IPS-15b (cell line): ENCODE measurements around the gene SAMD11.

Experiments used
- H3K27me3 ChIP-seq: one replicate; pipeline ENCODE4 v1.6.1; 2013; ENCODE audit warnings: low read length; ENCODE audit not compliant: control insufficient read depth, insufficient read depth
- H3K36me3 ChIP-seq: one replicate; pipeline ENCODE4 v1.6.1; 2013; ENCODE audit warnings: low read length; ENCODE audit not compliant: control insufficient read depth, insufficient read depth
- H3K4me1 ChIP-seq: one replicate; pipeline ENCODE4 v1.6.1; 2013; ENCODE audit warnings: mild to moderate bottlenecking, low read length; ENCODE audit not compliant: control insufficient read depth, insufficient read depth
- H3K4me3 ChIP-seq: one replicate; pipeline ENCODE4 v1.5.1; 2013; ENCODE audit warnings: low read depth, low read length
- H3K9ac ChIP-seq: one replicate; pipeline ENCODE4 v1.6.1; 2013; ENCODE audit warnings: low read depth, mild to moderate bottlenecking, low read length
- H3K9me3 ChIP-seq: one replicate; pipeline ENCODE4 v1.6.1; 2013; ENCODE audit warnings: mild to moderate bottlenecking, low read length; ENCODE audit not compliant: control insufficient read depth, insufficient read depth

The SAMD11 gene

GRCh38 chr1:931380-932172, 7.9 kb downstream of the SAMD11 start:
- peaks cover 3% of the 10 kb centered on the region for H3K36me3 ChIP-seq
- no peaks in the 10 kb centered on the region for H3K4me1 ChIP-seq
- H3K9ac ChIP-seq: no peak overlapping the region
- no peak overlapping the region for H3K4me3 ChIP-seq
- peaks cover 83% of the 10 kb centered on the region for H3K27me3 ChIP-seq
- H3K9me3 ChIP-seq: no peaks in the 10 kb centered on the region

GRCh38 chr1:932173-932510, 8.4 kb downstream of the SAMD11 start:
- Histone ChIP-seq H3K4me1 (no peaks in the 10 kb centered on the region), H3K9me3 (no peaks in the 10 kb centered on the region), H3K9ac (no peak overlapping the region), H3K36me3 (peaks cover 3% of the 10 kb centered on the region), H3K4me3 (no peak overlapping the region), H3K27me3 (peaks cover 83% of the 10 kb centered on the region)

- no peaks in the 10 kb centered on the region for H3K4me1 ChIP-seq
- H3K9ac ChIP-seq: no peak overlapping the region
- H3K36me3 ChIP-seq: peaks cover 3% of the 10 kb centered on the region
- H3K9me3 ChIP-seq: no peaks in the 10 kb centered on the region
- no peak overlapping the region for H3K4me3 ChIP-seq
- peaks cover 78% of the 10 kb centered on the region for H3K27me3 ChIP-seq
These were observed 9.3 kb downstream of the SAMD11 start for GRCh38 chr1:932776-933602.

DNA sequence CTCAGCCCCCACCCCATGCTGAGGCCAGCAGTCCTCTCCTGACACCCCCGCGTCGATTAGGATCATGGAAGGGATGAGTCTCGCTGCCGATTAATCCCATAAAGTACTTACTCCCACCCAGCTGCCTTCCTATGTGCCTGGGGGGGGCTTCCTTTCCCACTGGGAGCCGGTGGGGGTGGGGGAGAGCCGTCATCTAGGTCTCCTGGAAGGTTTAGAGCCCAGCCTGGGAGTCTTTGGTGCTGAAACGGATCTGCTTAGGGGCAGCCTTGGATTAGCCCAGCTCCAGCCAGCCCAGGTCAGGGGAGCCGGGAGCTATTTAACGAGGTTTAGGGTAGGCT, 9.8 kb downstream of the SAMD11 start:
- H3K4me3 ChIP-seq: no peak overlapping the region
- H3K27me3 ChIP-seq: peaks cover 78% of the 10 kb centered on the region
- H3K9ac ChIP-seq: no peak overlapping the region
- peaks cover 3% of the 10 kb centered on the region for H3K36me3 ChIP-seq
- no peaks in the 10 kb centered on the region for H3K9me3 ChIP-seq
- H3K4me1 ChIP-seq: no peaks in the 10 kb centered on the region

- H3K4me3 ChIP-seq: no peak overlapping the region
- peaks cover 78% of the 10 kb centered on the region for H3K27me3 ChIP-seq
- no peaks in the 10 kb centered on the region for H3K4me1 ChIP-seq
- no peak overlapping the region for H3K9ac ChIP-seq
- peaks cover 3% of the 10 kb centered on the region for H3K36me3 ChIP-seq
- H3K9me3 ChIP-seq: no peaks in the 10 kb centered on the region
These were observed 11.4 kb downstream of the SAMD11 start for GRCh38 chr1:934991-935750.

DNA sequence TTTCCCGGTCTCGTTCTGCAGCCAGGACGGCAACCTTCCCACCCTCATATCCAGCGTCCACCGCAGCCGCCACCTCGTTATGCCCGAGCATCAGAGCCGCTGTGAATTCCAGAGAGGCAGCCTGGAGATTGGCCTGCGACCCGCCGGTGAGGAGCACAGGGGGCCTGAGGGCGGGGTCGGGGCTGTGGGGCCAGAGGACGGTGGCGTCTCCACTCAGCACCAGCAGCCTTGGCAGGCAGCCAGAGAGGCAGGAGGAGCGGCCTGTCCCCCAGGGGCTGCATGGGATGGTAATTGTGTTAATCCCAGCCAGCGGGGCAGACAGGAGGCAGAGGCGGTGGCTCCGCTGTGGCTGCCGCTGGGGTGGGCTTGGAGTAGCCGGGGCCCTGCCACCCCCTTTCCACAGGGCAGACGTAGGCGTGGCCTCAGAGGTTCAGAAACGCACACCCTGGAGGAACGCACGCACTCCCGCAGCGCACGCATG, 12.1 kb downstream of the SAMD11 start:
- H3K9ac ChIP-seq: no peak overlapping the region
- H3K27me3 ChIP-seq: peaks cover 77% of the 10 kb centered on the region
- H3K36me3 ChIP-seq: no peaks in the 10 kb centered on the region
- H3K4me3 ChIP-seq: peak overlapping the region; percentile 30
- H3K4me1 ChIP-seq: peaks cover 2% of the 10 kb centered on the region
- no peaks in the 10 kb centered on the region for H3K9me3 ChIP-seq

DNA sequence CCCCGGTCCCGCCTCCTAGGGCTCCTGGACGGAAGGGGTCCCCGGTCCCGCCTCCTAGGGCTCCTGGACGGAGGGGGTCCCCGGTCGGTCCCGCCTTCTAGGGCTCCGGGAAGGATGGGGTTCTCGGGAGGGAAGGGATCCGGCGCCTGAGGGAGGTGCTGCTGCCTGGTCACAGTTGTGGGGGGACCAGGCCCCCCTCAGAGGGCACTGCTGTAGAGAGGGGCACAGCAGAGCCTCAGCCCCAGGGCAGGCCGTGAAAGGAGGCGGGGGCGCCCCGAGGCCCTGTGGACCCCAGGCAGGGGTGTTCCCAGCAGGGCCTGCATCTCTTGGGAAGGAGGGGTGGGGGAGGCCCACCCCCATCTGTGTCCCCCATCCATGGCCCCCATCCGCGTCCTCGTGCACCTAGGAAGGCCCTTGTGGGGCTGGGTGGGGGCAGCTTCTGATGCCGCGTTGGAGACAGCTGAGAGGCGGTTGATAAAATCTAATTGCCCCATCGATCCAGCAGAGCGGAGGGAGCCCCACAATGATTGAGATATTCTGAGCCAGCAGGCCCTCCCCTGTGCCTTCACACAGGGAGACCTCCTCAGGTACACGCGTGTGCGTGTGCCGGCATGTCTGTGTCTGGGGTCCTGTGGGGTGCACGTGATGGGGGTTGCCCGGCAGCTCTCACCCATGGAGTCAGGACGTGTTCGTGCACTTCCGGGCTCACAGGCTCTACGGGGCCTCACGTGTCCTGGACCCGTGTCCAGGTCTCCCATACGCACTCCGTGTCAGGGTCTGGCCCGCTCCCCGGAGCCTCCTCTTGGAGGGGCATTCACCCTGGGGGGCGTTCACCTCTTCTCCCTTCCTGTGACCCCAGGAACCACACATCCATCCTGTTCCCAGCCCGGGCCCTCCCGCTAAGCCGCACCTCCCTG, 12.9 kb downstream of the SAMD11 start:
- Histone ChIP-seq H3K9me3 (no peaks in the 10 kb centered on the region), H3K27me3 (peaks cover 75% of the 10 kb centered on the region), H3K36me3 (no peaks in the 10 kb centered on the region), H3K4me1 (peaks cover 2% of the 10 kb centered on the region), H3K9ac (no peak overlapping the region), H3K4me3 (no peak overlapping the region)

GRCh38 chr1:937521-937920, 13.8 kb downstream of the SAMD11 start:
- Histone ChIP-seq H3K36me3 (no peaks in the 10 kb centered on the region), H3K4me1 (peaks cover 2% of the 10 kb centered on the region), H3K27me3 (peaks cover 66% of the 10 kb centered on the region)

DNA sequence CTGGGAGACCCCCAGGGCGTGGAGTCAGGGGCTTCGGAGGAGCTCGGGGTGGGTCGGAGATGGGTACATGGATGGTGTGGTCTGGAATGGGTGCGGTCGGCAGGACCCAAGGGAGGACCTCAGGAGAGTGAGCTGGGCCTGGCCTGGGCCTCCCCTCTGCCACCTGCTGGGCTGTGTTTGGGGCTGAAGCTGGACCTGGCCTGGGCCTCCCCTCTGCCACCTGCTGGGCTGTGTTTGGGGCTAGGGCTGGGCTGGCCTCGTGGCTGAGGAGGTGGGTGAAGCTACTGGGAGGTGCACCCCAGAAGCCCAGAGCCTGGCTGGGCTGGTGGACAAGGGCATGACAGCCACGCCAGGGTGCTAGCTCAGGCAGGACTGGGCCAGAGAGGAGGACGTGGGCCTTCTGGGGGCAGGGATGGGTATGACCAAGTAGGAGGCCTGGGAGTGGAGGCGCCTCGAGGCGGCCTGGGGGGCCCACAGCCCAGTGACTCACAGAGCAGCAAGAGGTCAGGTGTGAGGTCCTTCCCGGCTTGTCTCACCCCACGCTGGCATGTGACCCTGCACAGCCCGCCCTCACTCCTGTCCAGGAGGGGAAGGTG, 14.5 kb downstream of the SAMD11 start:
- Histone ChIP-seq H3K4me1 (peaks cover 4% of the 10 kb centered on the region), H3K36me3 (no peaks in the 10 kb centered on the region), H3K4me3 (peak overlapping the region; percentile 13), H3K27me3 (peaks cover 65% of the 10 kb centered on the region), H3K9ac (no peak overlapping the region), H3K9me3 (no peaks in the 10 kb centered on the region)

More at GRCh38 chr1:937521-937920, 13.8 kb downstream of the SAMD11 start:
- no peak overlapping the region for H3K9ac ChIP-seq
- no peaks in the 10 kb centered on the region for H3K9me3 ChIP-seq
- H3K4me3 ChIP-seq: no peak overlapping the region

GRCh38 chr1:938711-939489, 15.2 kb downstream of the SAMD11 start:
- Histone ChIP-seq H3K9me3 (no peaks in the 10 kb centered on the region), H3K27me3 (peaks cover 61% of the 10 kb centered on the region), H3K4me1 (peaks cover 4% of the 10 kb centered on the region), H3K36me3 (peaks cover 2% of the 10 kb centered on the region), H3K9ac (no peak overlapping the region), H3K4me3 (peak overlapping the region; percentile 18)
